Panc1 (cell line): ENCODE measurements around the gene HYAL2. TPM values are rescaled to one million over a fixed set of nuclear protein-coding genes. Genes with fewer than 3 reads are reported as not detected.
"Not testable (repeated sequence)": the region's sequence is repeated elsewhere in the genome, so short reads cannot be mapped to it uniquely, and the experiment has no call there.

Experiments used
- ATAC-seq: fragments of 200-7000 bp; cut with Tn5 transposase; 2 replicates; pipeline ENCODE4 v1.9.1; 2020; ENCODE audit warnings: mild to moderate bottlenecking, moderate library complexity
- BruUV-seq: library from RNA; stranded (reverse); fragments of 400-500 nt; replicated peaks from 2 replicates; lab custom pipeline; 2021; lab: Mats Ljungman, UMichigan
- CTCF ChIA-PET: fragments of 300-600 bp; sonication (Branson Sonifier 250); formaldehyde crosslinking; loops from one replicate; lab custom pipeline; 2022; ENCODE audit warnings: antibody characterized with exemption; lab: Charles Lee
- POLR2A ChIA-PET: fragments of 300-600 bp; sonication (Branson Sonifier 250); formaldehyde crosslinking; loops from one replicate; lab custom pipeline; 2022; ENCODE audit warnings: antibody characterized with exemption; lab: Charles Lee
- DNase-seq: peaks from one replicate; pipeline ENCODE4 v3.0.0-alpha.2; 2010; ENCODE audit warnings: low read depth, low spot score
- H3K27ac ChIP-seq: 2 replicates; pipeline ENCODE4 v1.5.1; 2011; ENCODE audit warnings: mild to moderate bottlenecking, low read length, inconsistent platforms
- H3K27me3 ChIP-seq: fragments of 200-500 bp; sonication (Bioruptor generic); 2 replicates; pipeline ENCODE4 v1.6.0; 2014; ENCODE audit warnings: low read length, inconsistent platforms; ENCODE audit not compliant: control insufficient read depth, insufficient read depth
- H3K36me3 ChIP-seq: fragments of 200-500 bp; sonication (Bioruptor generic); 2 replicates; pipeline ENCODE4 v1.5.1; 2014; ENCODE audit warnings: inconsistent platforms, mild to moderate bottlenecking, low read length, moderate library complexity; ENCODE audit not compliant: control insufficient read depth, insufficient read depth
- H3K4me1 ChIP-seq: 2 replicates; pipeline ENCODE4 v1.5.1; 2011; ENCODE audit warnings: inconsistent platforms, mild to moderate bottlenecking, low read length, moderate library complexity; ENCODE audit not compliant: control insufficient read depth, insufficient read depth
- H3K4me3 ChIP-seq, 2 experiments: 2 replicates each; pipeline ENCODE4 v1.5.1; 2011 to 2012; ENCODE audit warnings: low read depth in 2 of 2, low read length in 2 of 2, mild to moderate bottlenecking in 2 of 2, inconsistent platforms in 1 of 2, moderate library complexity in 1 of 2
- H3K9me3 ChIP-seq: fragments of 200-500 bp; sonication (Bioruptor generic); 2 replicates; pipeline ENCODE4 v1.5.1; 2014; ENCODE audit warnings: low read depth, mild to moderate bottlenecking, inconsistent platforms, low read length, moderate library complexity; ENCODE audit not compliant: control insufficient read depth, insufficient read depth
- POLR2AphosphoS5 ChIP-seq: IDR thresholded peaks from 2 replicates; pipeline ENCODE4 v1.6.1; 2012; ENCODE audit warnings: mild to moderate bottlenecking, low read depth, low read length, moderate library complexity
- SIN3A ChIP-seq: IDR thresholded peaks from 2 replicates; pipeline ENCODE4 v1.6.1; 2012; ENCODE audit warnings: low read depth, mild to moderate bottlenecking, low read length, moderate library complexity, borderline replicate concordance; ENCODE audit not compliant: insufficient read depth
- TCF7L2 ChIP-seq: IDR thresholded peaks from 2 replicates; pipeline ENCODE4 v1.6.1; 2011; ENCODE audit warnings: mild to moderate bottlenecking, low read depth, low read length, inconsistent platforms
- in situ Hi-C: cut with HindIII; loops from 2 replicates; pipeline ENCODE4 v1.10.0; 2016; ENCODE audit warnings: low sequenced_read_pairs, low pct_unique_long_range_greater_than_20kb
- intact Hi-C: fragments of 100-400 bp; cut with micrococcal nuclease; formaldehyde crosslinking; loops from one replicate; pipeline ENCODE4 v1.10.0; 2022; ENCODE audit not compliant: unreplicated experiment
- total RNA-seq: library from RNA; stranded (reverse); gene quantifications from one replicate; pipeline ENCODE4 v1.2.1, GENCODE V29; 2021; ENCODE audit not compliant: unreplicated experiment
- TF ChIP-seq, protein P1 (sequence below), 2 experiments: IDR thresholded peaks; 2 replicates each; pipeline ENCODE4 v1.6.1; 2011 to 2012; ENCODE audit warnings: low read depth in 2 of 2, control low read depth in 1 of 2, low read length in 1 of 2, mild to moderate bottlenecking in 1 of 2, moderate library complexity in 1 of 2; ENCODE audit not compliant: insufficient read depth in 1 of 2
- TF ChIP-seq, protein P2 (sequence below): fragments of 450-650 bp; IDR thresholded peaks from 2 replicates; pipeline ENCODE4 v1.5.1; 2017; ENCODE audit warnings: mild to moderate bottlenecking

The HYAL2 gene
- total RNA-seq, 1 experiment from 2014 or later: 41.5 TPM

DNA sequence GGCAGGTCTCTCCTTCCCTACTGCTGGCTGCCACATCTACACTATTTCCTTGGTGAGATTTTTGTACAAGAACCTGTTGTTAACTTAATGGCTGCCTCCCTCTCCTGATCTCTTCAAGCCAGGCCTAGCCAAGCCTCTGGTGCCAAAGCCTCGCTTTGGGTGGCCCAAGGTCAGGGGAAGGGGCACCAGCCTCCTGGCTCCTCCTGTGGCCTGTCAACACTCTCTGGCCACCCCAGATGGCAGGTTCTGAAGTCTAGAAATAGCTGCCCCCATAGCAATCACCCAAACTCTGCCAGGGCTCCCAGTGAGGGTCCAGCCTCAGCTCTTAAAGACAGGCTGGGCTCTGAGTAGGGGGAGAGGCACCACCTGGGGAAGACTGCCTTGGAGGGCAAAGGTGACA is 35.3 kb downstream of the HYAL2 start:
- TF ChIP-seq POLR2AphosphoS5 (no peak), SIN3A (no peak), TCF7L2 (no peak)
- TF ChIP-seq, protein P1, sequence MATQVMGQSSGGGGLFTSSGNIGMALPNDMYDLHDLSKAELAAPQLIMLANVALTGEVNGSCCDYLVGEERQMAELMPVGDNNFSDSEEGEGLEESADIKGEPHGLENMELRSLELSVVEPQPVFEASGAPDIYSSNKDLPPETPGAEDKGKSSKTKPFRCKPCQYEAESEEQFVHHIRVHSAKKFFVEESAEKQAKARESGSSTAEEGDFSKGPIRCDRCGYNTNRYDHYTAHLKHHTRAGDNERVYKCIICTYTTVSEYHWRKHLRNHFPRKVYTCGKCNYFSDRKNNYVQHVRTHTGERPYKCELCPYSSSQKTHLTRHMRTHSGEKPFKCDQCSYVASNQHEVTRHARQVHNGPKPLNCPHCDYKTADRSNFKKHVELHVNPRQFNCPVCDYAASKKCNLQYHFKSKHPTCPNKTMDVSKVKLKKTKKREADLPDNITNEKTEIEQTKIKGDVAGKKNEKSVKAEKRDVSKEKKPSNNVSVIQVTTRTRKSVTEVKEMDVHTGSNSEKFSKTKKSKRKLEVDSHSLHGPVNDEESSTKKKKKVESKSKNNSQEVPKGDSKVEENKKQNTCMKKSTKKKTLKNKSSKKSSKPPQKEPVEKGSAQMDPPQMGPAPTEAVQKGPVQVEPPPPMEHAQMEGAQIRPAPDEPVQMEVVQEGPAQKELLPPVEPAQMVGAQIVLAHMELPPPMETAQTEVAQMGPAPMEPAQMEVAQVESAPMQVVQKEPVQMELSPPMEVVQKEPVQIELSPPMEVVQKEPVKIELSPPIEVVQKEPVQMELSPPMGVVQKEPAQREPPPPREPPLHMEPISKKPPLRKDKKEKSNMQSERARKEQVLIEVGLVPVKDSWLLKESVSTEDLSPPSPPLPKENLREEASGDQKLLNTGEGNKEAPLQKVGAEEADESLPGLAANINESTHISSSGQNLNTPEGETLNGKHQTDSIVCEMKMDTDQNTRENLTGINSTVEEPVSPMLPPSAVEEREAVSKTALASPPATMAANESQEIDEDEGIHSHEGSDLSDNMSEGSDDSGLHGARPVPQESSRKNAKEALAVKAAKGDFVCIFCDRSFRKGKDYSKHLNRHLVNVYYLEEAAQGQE (IDR thresholded peaks at IDR 0.05; ENCODE audit: insufficient read depth in 1 of 2, low read depth in 2 of 2, low read length in 1 of 2): no peak
- TF ChIP-seq, protein P2, sequence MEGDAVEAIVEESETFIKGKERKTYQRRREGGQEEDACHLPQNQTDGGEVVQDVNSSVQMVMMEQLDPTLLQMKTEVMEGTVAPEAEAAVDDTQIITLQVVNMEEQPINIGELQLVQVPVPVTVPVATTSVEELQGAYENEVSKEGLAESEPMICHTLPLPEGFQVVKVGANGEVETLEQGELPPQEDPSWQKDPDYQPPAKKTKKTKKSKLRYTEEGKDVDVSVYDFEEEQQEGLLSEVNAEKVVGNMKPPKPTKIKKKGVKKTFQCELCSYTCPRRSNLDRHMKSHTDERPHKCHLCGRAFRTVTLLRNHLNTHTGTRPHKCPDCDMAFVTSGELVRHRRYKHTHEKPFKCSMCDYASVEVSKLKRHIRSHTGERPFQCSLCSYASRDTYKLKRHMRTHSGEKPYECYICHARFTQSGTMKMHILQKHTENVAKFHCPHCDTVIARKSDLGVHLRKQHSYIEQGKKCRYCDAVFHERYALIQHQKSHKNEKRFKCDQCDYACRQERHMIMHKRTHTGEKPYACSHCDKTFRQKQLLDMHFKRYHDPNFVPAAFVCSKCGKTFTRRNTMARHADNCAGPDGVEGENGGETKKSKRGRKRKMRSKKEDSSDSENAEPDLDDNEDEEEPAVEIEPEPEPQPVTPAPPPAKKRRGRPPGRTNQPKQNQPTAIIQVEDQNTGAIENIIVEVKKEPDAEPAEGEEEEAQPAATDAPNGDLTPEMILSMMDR: no peak
- Histone ChIP-seq H3K36me3 (no peaks in the 10 kb centered on the region), H3K4me1 (peaks cover 3% of the 10 kb centered on the region; the same call in 1 of the 2 replicates), H3K27ac (no peak overlapping the region), H3K4me3 (no peak overlapping the region), H3K27me3 (no peaks in the 10 kb centered on the region), H3K9me3 (no peaks in the 10 kb centered on the region)
- no TSS peak for BruUV-seq
- ChIA-PET POLR2A (no interaction called here), CTCF (no interaction called here)
- intact Hi-C loops (no loop called here), in situ Hi-C loops (no loop called here)
- no peak for ATAC-seq
- no peak for DNase-seq

GRCh38 chr3:50286322-50287227 is 36.0 kb downstream of the HYAL2 start:
- Histone ChIP-seq H3K4me3 (no peak overlapping the region), H3K36me3 (no peaks in the 10 kb centered on the region), H3K9me3 (no peaks in the 10 kb centered on the region), H3K4me1 (peaks cover 3% of the 10 kb centered on the region; the same call in 1 of the 2 replicates), H3K27me3 (no peaks in the 10 kb centered on the region), H3K27ac (no peak overlapping the region)
- ATAC-seq: peak; percentile 31; the same call in 1 of the 2 replicates
- TF ChIP-seq SIN3A (no peak), TCF7L2 (no peak), POLR2AphosphoS5 (no peak; the same call in 1 of the 2 replicates)
- TF ChIP-seq, protein P1 (IDR thresholded peaks at IDR 0.05; ENCODE audit: insufficient read depth in 1 of 2, low read depth in 2 of 2, low read length in 1 of 2): no peak
- TF ChIP-seq, protein P2: no peak
- in situ Hi-C loops: no loop called here
- POLR2A ChIA-PET: no interaction called here
- intact Hi-C loops: no loop called here
- BruUV-seq: no TSS peak
- no peak for DNase-seq
- CTCF ChIA-PET: no interaction called here

DNA sequence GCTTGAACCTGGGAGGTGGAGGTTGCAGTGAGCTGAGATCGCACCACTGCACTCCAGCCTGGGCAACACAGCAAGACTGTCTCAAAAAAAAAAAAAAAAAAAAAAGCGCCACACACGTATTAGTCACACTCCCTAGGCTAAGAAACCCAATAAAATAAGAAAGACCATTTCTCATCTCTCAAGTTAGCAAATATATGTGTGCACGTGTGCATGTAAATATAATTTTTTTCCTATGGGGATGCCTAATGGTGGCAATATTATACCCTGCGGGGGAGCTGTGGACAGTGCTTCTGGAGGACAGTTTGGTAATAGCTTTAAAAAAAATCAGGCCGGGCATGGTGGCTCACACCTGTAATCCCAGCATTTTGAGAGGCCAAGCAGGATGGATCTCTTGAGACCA is 38.4 kb downstream of the HYAL2 start:
- ATAC-seq: 0 out of 2 replicates have a peak, but pooled peaks have one; percentile 20
- H3K9me3 ChIP-seq, intact Hi-C loops, H3K36me3 ChIP-seq, in situ Hi-C loops, H3K4me3 ChIP-seq, H3K27me3 ChIP-seq, H3K27ac ChIP-seq, H3K4me1 ChIP-seq, CTCF ChIA-PET, DNase-seq, POLR2A ChIA-PET, BruUV-seq: not testable (repeated sequence)
